OCI-LY1 (cell line): ENCODE data around the gene KLHL4.

Experiments used
- CTCF ChIP-seq: fragments of 200-600 bp; sonication (generic), shearing (Covaris generic); IDR thresholded peaks from 2 replicates; pipeline ENCODE4 v1.5.1; 2017; ENCODE audit warnings: mild to moderate bottlenecking, antibody characterized with exemption, low read length, moderate library complexity, mixed read lengths
- EZH2 ChIP-seq: fragments of 200-600 bp; sonication (generic), shearing (Covaris generic); IDR thresholded peaks from 2 replicates; pipeline ENCODE4 v1.8.0; 2017; ENCODE audit warnings: borderline replicate concordance, mixed run types, mild to moderate bottlenecking, antibody characterized with exemption, low read length, moderate library complexity, mixed read lengths

- no peak for TF ChIP-seq CTCF
- no peak for TF ChIP-seq EZH2
These were observed 1.8 kb upstream of the KLHL4 start for GRCh38 chrX:87515836-87516235.
